ENCODE data around the gene GAS7. TPM values are rescaled to one million over a fixed set of nuclear protein-coding genes. Genes with fewer than 3 reads are reported as not detected.
A peak's percentile ranks its signal among the peaks of the same experiment; 100 is the strongest.

GAS7 gene
- total and polyA plus RNA-seq, 12 donors: 19.8 to 111 (median 61.8) TPM

DNA sequence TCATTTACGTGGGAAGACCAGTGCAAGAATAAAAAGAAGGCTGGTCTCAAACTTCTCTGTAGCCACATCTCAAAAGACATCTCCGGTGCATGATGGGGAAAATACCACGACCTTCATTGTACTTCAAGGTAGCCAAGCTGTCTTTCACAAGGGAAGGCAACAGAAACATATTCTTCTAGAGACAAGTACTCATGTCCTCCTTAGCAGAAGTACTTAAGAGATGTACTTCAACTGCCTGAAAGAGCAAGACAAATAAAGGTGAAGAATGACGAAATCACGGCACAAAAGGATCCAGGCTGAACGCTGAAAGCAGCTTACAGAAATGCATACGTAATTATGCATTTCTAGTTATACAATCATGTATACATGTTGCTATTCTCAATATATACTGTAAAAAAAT lies 169.3 kb downstream of the GAS7 start:
- Histone ChIP-seq H3K36me3 (peaks cover 0 to 27% (median 0%) of the 10 kb centered on the region in 9 donors), H3K9me3 (no peaks in the 10 kb centered on the region), H3K4me1 (peaks cover 0 to 65% (median 6%) of the 10 kb centered on the region in 9 donors), H3K27me3 (no peaks in the 10 kb centered on the region), H3K4me3 (no peak overlapping the region), H3K27ac (no peak overlapping the region)
- TF ChIP-seq, protein P1, sequence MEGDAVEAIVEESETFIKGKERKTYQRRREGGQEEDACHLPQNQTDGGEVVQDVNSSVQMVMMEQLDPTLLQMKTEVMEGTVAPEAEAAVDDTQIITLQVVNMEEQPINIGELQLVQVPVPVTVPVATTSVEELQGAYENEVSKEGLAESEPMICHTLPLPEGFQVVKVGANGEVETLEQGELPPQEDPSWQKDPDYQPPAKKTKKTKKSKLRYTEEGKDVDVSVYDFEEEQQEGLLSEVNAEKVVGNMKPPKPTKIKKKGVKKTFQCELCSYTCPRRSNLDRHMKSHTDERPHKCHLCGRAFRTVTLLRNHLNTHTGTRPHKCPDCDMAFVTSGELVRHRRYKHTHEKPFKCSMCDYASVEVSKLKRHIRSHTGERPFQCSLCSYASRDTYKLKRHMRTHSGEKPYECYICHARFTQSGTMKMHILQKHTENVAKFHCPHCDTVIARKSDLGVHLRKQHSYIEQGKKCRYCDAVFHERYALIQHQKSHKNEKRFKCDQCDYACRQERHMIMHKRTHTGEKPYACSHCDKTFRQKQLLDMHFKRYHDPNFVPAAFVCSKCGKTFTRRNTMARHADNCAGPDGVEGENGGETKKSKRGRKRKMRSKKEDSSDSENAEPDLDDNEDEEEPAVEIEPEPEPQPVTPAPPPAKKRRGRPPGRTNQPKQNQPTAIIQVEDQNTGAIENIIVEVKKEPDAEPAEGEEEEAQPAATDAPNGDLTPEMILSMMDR (IDR thresholded peaks at IDR 0.05): no peak
- WGBS, 2 donors: 71 to 84% methylated on average over 7 of the region's 7 CpGs
- no peak for ATAC-seq
- intact Hi-C loops (cut with DNase I): no loop called here
- DNase-seq: no peak

DNA sequence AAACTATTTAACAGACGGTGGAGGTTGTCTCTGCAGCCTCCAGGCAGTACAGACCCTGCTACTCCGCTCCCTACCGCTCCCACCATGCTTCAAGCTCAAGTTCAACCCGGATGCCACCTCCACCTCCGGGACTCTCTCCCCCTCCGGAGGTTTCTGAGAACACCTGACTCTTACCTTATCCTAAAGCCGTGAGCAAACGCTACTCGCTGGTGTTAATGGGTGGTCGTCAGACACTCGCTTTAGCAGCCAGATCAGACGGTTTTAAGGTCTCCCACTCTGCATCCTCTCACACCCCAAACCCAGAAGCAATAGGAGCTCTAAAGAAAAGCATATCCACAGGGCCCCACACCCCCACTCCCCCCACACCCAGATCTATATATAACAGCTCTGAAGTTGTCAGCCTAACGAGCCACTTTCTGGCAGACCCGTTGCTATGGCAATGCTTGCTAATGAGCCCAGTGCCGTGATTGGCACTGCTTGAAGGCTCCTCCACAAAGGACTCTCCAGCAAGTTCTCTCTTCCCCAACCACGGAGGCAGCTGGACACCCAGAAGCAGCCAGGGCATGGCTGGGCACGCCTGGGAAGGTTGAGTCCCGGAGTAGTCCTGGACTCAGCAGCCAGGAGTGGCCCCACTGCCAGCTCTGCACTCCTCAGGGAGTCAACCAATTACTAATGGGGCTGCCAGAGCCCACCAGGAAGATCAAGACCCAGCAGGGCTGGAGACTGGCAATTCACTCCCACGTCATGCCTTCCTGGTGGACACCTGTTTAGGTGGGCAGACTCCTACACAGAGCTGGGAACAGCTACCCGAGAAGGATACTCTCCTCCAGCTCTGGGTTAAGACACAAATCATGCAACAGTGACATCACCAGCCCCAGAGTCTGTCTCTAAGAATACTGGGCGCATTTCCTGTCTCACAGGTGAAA lies 172.2 kb downstream of the GAS7 start:
- WGBS, 2 donors: 56% methylated on average over 21 of the region's 21 CpGs
- Histone ChIP-seq H3K27ac (no peak overlapping the region), H3K4me1 (peaks cover 6 to 66% (median 17%) of the 10 kb centered on the region in 9 donors), H3K36me3 (peaks cover 0 to 35% (median 0%) of the 10 kb centered on the region in 9 donors), H3K4me3 (no peak overlapping the region), H3K9me3 (no peaks in the 10 kb centered on the region), H3K27me3 (no peaks in the 10 kb centered on the region)
- TF ChIP-seq, protein P1 (IDR thresholded peaks at IDR 0.05): no peak
- ATAC-seq (no peak), DNase-seq (no peak)
- intact Hi-C loops (cut with DNase I): no loop called here

DNA sequence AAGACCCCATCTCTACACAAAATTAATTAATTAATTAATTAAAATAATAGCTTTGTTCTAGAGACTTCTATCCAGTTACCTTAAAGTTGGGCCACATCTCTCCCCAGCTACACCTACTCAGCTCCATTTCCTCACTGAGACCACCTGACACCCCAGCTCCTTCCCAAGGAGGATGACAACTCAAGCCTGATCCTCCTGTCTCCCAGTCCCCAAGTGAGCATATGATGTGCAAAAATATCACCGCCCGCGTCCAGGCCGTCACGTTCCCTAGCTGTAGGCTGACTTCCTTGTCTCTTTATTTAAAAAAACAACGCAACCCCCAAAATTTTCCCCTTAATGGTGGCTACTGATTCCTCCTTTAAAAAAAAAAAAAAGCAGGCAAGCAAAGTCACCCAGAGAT lies 173.2 kb downstream of the GAS7 start:
- TF ChIP-seq, protein P1 (IDR thresholded peaks at IDR 0.05): no peak
- no peaks in the 10 kb centered on the region for H3K27me3 ChIP-seq
- intact Hi-C loops (cut with DNase I): no loop called here
- H3K27ac ChIP-seq: no peak overlapping the region
- DNase-seq: no peak
- no peaks in the 10 kb centered on the region for H3K9me3 ChIP-seq
- no peak overlapping the region for H3K4me3 ChIP-seq
- ATAC-seq: no peak
- 89 to 93% methylated on average over 6 of the region's 6 CpGs for whole genome bisulfite sequencing, 2 donors
- H3K4me1 ChIP-seq: peaks cover 6 to 72% (median 21%) of the 10 kb centered on the region in 9 donors
- H3K36me3 ChIP-seq: peaks cover 0 to 33% (median 0%) of the 10 kb centered on the region in 9 donors

DNA sequence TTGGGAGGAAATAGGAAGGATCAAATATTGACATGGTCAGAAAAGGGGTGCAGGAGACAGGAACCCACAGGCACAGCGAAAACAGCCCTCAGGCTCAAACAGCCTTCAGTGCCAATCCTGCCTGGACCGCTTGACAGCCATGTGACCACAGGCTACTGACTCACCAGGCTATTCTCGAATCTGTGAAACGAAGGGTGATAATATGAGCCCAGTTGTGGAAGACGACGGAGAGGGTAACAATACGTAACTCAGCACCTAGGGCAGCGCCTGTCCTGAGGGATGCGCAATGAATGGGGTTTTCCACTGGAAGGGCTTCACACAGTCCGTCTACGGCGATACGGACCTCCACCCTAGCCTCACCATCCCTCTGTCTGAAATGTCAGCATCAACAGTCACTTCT lies 176.0 kb downstream of the GAS7 start:
- peak overlapping the region in 2 of 10 donors; percentile 10 to 26 for H3K27ac ChIP-seq

More for the DNA sequence above, 176.0 kb downstream of the GAS7 start:
- peaks cover 6 to 81% (median 32%) of the 10 kb centered on the region in 9 donors for H3K4me1 ChIP-seq
- H3K36me3 ChIP-seq: peaks cover 0 to 27% (median 0%) of the 10 kb centered on the region in 9 donors
- TF ChIP-seq, protein P1 (IDR thresholded peaks at IDR 0.05): no peak
- H3K27me3 ChIP-seq: peaks cover 0 to 3% (median 0%) of the 10 kb centered on the region in 7 donors
- no peaks in the 10 kb centered on the region for H3K9me3 ChIP-seq
- intact Hi-C loops (cut with DNase I): no loop called here
- WGBS, 2 donors: 66 to 73% methylated on average over 13 of the region's 13 CpGs
- H3K4me3 ChIP-seq: no peak overlapping the region
- DNase-seq: peak in 1 of 2 donors; percentile 61
- ATAC-seq: peak; percentile 66 to 86 (median 72)

All from heart right ventricle (tissue), 16 donors.